ENCODE data around the gene AP1M2. TPM values are rescaled to one million over a fixed set of nuclear protein-coding genes. Genes with fewer than 3 reads are reported as not detected.

The AP1M2 gene
- total and polyA plus RNA-seq, 2 experiments from 2014 or later = 66.5 to 69.4 TPM

- Histone ChIP-seq H3K4me1 (ENCODE audit: insufficient read depth) (peaks cover 15% of the 10 kb centered on the region), H3K27me3 (no peaks in the 10 kb centered on the region), H2AFZ (no peak overlapping the region), H4K20me1 (ENCODE audit: insufficient read depth, poor library complexity, severe bottlenecking) (no peaks in the 10 kb centered on the region), H3K9me2 (replicated peaks; ENCODE audit: insufficient read depth) (no peaks in the 10 kb centered on the region), H3K79me2 (peaks cover 9% of the 10 kb centered on the region), H3K9me3 (ENCODE audit: low read depth) (no peaks in the 10 kb centered on the region), H3K4me2 (no peak overlapping the region), H3K4me3 (no peak overlapping the region), H3K27ac (no peak overlapping the region), H3K36me3 (replicated peaks; ENCODE audit: insufficient read depth, low read depth) (no peaks in the 10 kb centered on the region)
- 93% methylated on average over 4 of the region's 4 CpGs for WGBS (ENCODE audit: low lambda C conversion rate, missing lambda C conversion rate)
- no peak for TF ChIP-seq EZH2 (IDR thresholded peaks at IDR 0.05; ENCODE audit: borderline replicate concordance)
- TF ChIP-seq, protein P1, sequence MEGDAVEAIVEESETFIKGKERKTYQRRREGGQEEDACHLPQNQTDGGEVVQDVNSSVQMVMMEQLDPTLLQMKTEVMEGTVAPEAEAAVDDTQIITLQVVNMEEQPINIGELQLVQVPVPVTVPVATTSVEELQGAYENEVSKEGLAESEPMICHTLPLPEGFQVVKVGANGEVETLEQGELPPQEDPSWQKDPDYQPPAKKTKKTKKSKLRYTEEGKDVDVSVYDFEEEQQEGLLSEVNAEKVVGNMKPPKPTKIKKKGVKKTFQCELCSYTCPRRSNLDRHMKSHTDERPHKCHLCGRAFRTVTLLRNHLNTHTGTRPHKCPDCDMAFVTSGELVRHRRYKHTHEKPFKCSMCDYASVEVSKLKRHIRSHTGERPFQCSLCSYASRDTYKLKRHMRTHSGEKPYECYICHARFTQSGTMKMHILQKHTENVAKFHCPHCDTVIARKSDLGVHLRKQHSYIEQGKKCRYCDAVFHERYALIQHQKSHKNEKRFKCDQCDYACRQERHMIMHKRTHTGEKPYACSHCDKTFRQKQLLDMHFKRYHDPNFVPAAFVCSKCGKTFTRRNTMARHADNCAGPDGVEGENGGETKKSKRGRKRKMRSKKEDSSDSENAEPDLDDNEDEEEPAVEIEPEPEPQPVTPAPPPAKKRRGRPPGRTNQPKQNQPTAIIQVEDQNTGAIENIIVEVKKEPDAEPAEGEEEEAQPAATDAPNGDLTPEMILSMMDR (IDR thresholded peaks at IDR 0.05; ENCODE audit: poor library complexity) = no peak
- TF ChIP-seq EZH2phosphoT487 (IDR thresholded peaks at IDR 0.05; ENCODE audit: low read depth, severe bottlenecking, unreplicated experiment) = no peak
- DNase-seq (ENCODE audit: low spot score) = no peak
Measured at GRCh38 chr19:10620786-10621185, 33.7 kb upstream of the AP1M2 start.

DNA sequence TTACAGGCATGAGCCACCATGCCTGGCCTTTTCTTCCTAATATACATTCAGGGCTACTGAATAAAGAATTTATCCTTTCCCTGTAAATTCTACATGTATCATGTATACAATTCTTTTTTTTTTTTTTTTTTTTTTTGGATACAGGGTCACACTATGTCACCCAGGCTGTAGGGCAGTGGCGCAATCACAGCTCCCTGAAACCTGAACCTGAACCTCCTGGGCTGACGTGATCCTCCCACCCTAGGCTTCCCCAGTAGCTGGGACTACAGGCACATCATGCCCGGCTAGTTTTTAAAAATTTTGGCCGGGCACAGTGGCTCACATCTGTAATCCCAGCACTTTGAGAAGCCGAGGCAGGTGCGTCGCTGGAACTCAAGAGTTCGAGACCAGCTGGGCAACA lies 31.7 kb upstream of the AP1M2 start:
- Histone ChIP-seq H3K36me3 (replicated peaks; ENCODE audit: insufficient read depth, low read depth) (no peaks in the 10 kb centered on the region), H3K27ac (peak overlapping the region; percentile 80), H3K79me2 (peaks cover 3% of the 10 kb centered on the region), H3K4me2 (no peak overlapping the region), H3K4me3 (no peak overlapping the region), H3K27me3 (no peaks in the 10 kb centered on the region), H3K4me1 (ENCODE audit: insufficient read depth) (peaks cover 6% of the 10 kb centered on the region), H3K9me3 (ENCODE audit: low read depth) (no peaks in the 10 kb centered on the region), H2AFZ (no peak overlapping the region), H3K9me2 (replicated peaks; ENCODE audit: insufficient read depth) (no peaks in the 10 kb centered on the region), H4K20me1 (ENCODE audit: insufficient read depth, poor library complexity, severe bottlenecking) (no peaks in the 10 kb centered on the region)
- 90% methylated on average over 8 of the region's 8 CpGs for WGBS (ENCODE audit: low lambda C conversion rate, missing lambda C conversion rate)
- no peak for DNase-seq (ENCODE audit: low spot score)
- TF ChIP-seq EZH2phosphoT487 (IDR thresholded peaks at IDR 0.05; ENCODE audit: low read depth, severe bottlenecking, unreplicated experiment) (no peak), EZH2 (IDR thresholded peaks at IDR 0.05; ENCODE audit: borderline replicate concordance) (no peak)
- TF ChIP-seq, protein P1 (IDR thresholded peaks at IDR 0.05; ENCODE audit: poor library complexity) = no peak

DNA sequence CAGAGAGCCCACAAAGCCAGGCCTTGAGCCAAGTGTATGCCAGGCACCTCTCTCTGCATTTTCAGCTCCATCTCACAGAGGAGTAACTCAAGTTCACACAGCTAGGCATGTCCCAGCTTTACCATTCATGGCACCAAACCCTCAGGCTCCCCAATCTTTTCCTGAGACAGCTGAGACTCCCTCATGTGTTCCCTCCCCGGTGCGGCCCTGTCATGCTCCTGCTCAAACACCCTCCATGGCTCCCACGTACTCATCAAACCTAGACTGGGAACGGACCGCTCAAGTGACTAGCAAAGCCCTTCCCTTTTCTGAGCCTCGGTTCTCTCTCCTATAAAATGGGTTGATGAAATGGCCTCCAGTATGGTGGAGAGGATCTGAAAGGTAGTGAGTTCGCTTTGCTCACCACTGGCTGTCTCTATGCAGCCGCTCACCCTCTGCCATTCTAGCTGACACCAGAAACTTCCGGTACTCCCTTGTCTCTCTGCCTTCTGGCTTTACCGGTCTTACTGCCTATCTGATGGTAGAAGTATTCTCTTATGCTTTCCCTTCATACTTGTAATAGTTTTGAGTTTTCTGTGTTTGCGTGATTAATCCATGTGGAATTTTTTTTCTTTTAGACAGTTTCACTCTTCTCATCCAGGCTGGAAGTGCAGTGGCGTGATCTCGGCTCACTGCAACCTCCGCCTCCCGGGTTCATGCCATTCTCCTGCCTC lies 30.5 kb upstream of the AP1M2 start:
- H3K79me2 ChIP-seq = peaks cover 3% of the 10 kb centered on the region
- H3K27me3 ChIP-seq = no peaks in the 10 kb centered on the region
- peak; percentile 58 for DNase-seq (ENCODE audit: low spot score)
- no peaks in the 10 kb centered on the region for H4K20me1 ChIP-seq (ENCODE audit: insufficient read depth, poor library complexity, severe bottlenecking)
- no peak overlapping the region for H2AFZ ChIP-seq
- H3K4me2 ChIP-seq = no peak overlapping the region
- peak overlapping the region; percentile 80 for H3K27ac ChIP-seq
- H3K9me3 ChIP-seq (ENCODE audit: low read depth) = no peaks in the 10 kb centered on the region
- no peaks in the 10 kb centered on the region for H3K9me2 ChIP-seq (replicated peaks; ENCODE audit: insufficient read depth)
- no peaks in the 10 kb centered on the region for H3K36me3 ChIP-seq (replicated peaks; ENCODE audit: insufficient read depth, low read depth)
- TF ChIP-seq EZH2phosphoT487 (IDR thresholded peaks at IDR 0.05; ENCODE audit: low read depth, severe bottlenecking, unreplicated experiment) (no peak), EZH2 (IDR thresholded peaks at IDR 0.05; ENCODE audit: borderline replicate concordance) (no peak)
- TF ChIP-seq, protein P1 (IDR thresholded peaks at IDR 0.05; ENCODE audit: poor library complexity) = no peak
- no peak overlapping the region for H3K4me3 ChIP-seq
- 82% methylated on average over 15 of the region's 15 CpGs for WGBS (ENCODE audit: low lambda C conversion rate, missing lambda C conversion rate)
- peaks cover 6% of the 10 kb centered on the region for H3K4me1 ChIP-seq (ENCODE audit: insufficient read depth)

All from hepatocyte (in vitro differentiated cells).